OCI-LY3 (cell line): ENCODE data around the gene MBD6.

ENCODE experiments used
- CTCF ChIP-seq: fragments of 200-600, 300-600 bp; sonication (generic); IDR thresholded peaks from 2 replicates; pipeline ENCODE4 v1.5.1; 2014; ENCODE audit warnings: antibody characterized with exemption, low read length, low read depth
- EZH2phosphoT487 ChIP-seq: fragments of 200-600 bp; shearing (Covaris generic); IDR thresholded peaks from 2 replicates; pipeline ENCODE4 v1.6.1; 2018; ENCODE audit warnings: antibody characterized with exemption, mixed run types, low read depth

GRCh38 chr12:57475271-57476161 lies 47.1 kb upstream of the MBD6 start:
- TF ChIP-seq CTCF = no peak
- TF ChIP-seq EZH2phosphoT487 = no peak
